WI38 (cell line): ENCODE results near the gene ABHD8.

Source experiments
- H3K4me3 ChIP-seq: 2 replicates; pipeline ENCODE4 v1.5.1; 2011; ENCODE audit warnings: low read depth, mild to moderate bottlenecking, control low read depth, low read length
- CTCF ChIP-seq: IDR thresholded peaks from 2 replicates; pipeline ENCODE4 v1.5.1; 2012; ENCODE audit warnings: low read depth, mild to moderate bottlenecking, control low read depth, low read length

The ABHD8 gene

GRCh38 chr19:17246681-17247425, 56.4 kb downstream of the ABHD8 start:
- H3K4me3 ChIP-seq, result peak overlapping the region; percentile 42
- TF ChIP-seq CTCF, result no peak

GRCh38 chr19:17245535-17245984, 57.7 kb downstream of the ABHD8 start, which contains the start of gene NR2F6:
Gene NR2F6 (minus strand): TSS chr19:17245919. CDS start chr19:17245220, 699 bp downstream.
- H3K4me3 ChIP-seq, result peak within 1 kb of the TSS; percentile 84
- no peak for TF ChIP-seq CTCF

- no peak for TF ChIP-seq CTCF
- peak overlapping the region; percentile 84 for H3K4me3 ChIP-seq
Observed at GRCh38 chr19:17244618-17245534, 58.3 kb downstream of the ABHD8 start.

- TF ChIP-seq CTCF, result no peak
- peak overlapping the region; percentile 84 for H3K4me3 ChIP-seq
Observed at GRCh38 chr19:17243830-17244617, 59.2 kb downstream of the ABHD8 start.

- peak overlapping the region; percentile 84 for H3K4me3 ChIP-seq
- TF ChIP-seq CTCF, result no peak
Observed at GRCh38 chr19:17243211-17243829, 59.9 kb downstream of the ABHD8 start.

GRCh38 chr19:17242431-17243208, 60.6 kb downstream of the ABHD8 start:
- TF ChIP-seq CTCF, result no peak
- H3K4me3 ChIP-seq, result peak overlapping the region; percentile 84
